Measurements from ENCODE around the gene APBB2. TPM values are rescaled to one million over a fixed set of nuclear protein-coding genes. Genes with fewer than 3 reads are reported as not detected.
A peak's percentile ranks its signal among the peaks of the same experiment; 100 is the strongest.

The APBB2 gene
- total RNA-seq, 4 donors from 2014 or later = 47.5 to 99.9 (median 57.5) TPM

GRCh38 chr4:41176340-41176739, 38.0 kb downstream of the APBB2 start:
- Histone ChIP-seq H3K4me3 (no peak overlapping the region), H3K9me3 (no peaks in the 10 kb centered on the region), H3K27me3 (no peaks in the 10 kb centered on the region), H3K36me3 (no peaks in the 10 kb centered on the region), H3K4me1 (peaks cover 0 to 18% (median 0%) of the 10 kb centered on the region in 4 donors), H3K27ac (peak overlapping the region in 1 of 4 donors; percentile 18)
- TF ChIP-seq POLR2A (IDR thresholded peaks at IDR 0.05) (no peak), CTCF (IDR thresholded peaks at IDR 0.05) (no peak)
- DNase-seq = no peak

- no peaks in the 10 kb centered on the region for H3K36me3 ChIP-seq
- H3K27me3 ChIP-seq = no peaks in the 10 kb centered on the region
- TF ChIP-seq POLR2A (IDR thresholded peaks at IDR 0.05) = no peak
- no peak for TF ChIP-seq CTCF (IDR thresholded peaks at IDR 0.05)
- H3K27ac ChIP-seq = no peak overlapping the region
- H3K4me1 ChIP-seq = peaks cover 0 to 18% (median 0%) of the 10 kb centered on the region in 4 donors
- H3K4me3 ChIP-seq = no peak overlapping the region
- DNase-seq = no peak
- no peaks in the 10 kb centered on the region for H3K9me3 ChIP-seq
Measured at GRCh38 chr4:41175794-41176193, 38.5 kb downstream of the APBB2 start.

- no peak overlapping the region for H3K27ac ChIP-seq
- H3K4me1 ChIP-seq = peaks cover 0 to 17% (median 0%) of the 10 kb centered on the region in 4 donors
- DNase-seq = no peak
- H3K9me3 ChIP-seq = no peaks in the 10 kb centered on the region
- no peaks in the 10 kb centered on the region for H3K36me3 ChIP-seq
- H3K27me3 ChIP-seq = no peaks in the 10 kb centered on the region
- H3K4me3 ChIP-seq = no peak overlapping the region
- no peak for TF ChIP-seq POLR2A (IDR thresholded peaks at IDR 0.05)
Measured at GRCh38 chr4:41174444-41174843, 39.9 kb downstream of the APBB2 start.

GRCh38 chr4:41172786-41173185, 41.6 kb downstream of the APBB2 start:
- peaks cover 0 to 15% (median 0%) of the 10 kb centered on the region in 4 donors for H3K4me1 ChIP-seq
- no peak overlapping the region for H3K4me3 ChIP-seq
- no peaks in the 10 kb centered on the region for H3K27me3 ChIP-seq
- H3K27ac ChIP-seq = no peak overlapping the region
- no peak for TF ChIP-seq CTCF (IDR thresholded peaks at IDR 0.05)
- no peak for TF ChIP-seq POLR2A (IDR thresholded peaks at IDR 0.05)
- H3K36me3 ChIP-seq = no peaks in the 10 kb centered on the region
- DNase-seq = no peak
- no peaks in the 10 kb centered on the region for H3K9me3 ChIP-seq

- TF ChIP-seq CTCF (IDR thresholded peaks at IDR 0.05) = no peak
- no peak for TF ChIP-seq POLR2A (IDR thresholded peaks at IDR 0.05)
- Histone ChIP-seq H3K4me3 (no peak overlapping the region), H3K27ac (no peak overlapping the region), H3K4me1 (no peaks in the 10 kb centered on the region), H3K27me3 (no peaks in the 10 kb centered on the region), H3K9me3 (no peaks in the 10 kb centered on the region), H3K36me3 (no peaks in the 10 kb centered on the region)
- DNase-seq = no peak
Measured at GRCh38 chr4:41169256-41169800, 45.0 kb downstream of the APBB2 start.

GRCh38 chr4:41167191-41167590, 47.2 kb downstream of the APBB2 start:
- Histone ChIP-seq H3K27ac (no peak overlapping the region), H3K4me3 (no peak overlapping the region), H3K4me1 (no peaks in the 10 kb centered on the region), H3K36me3 (no peaks in the 10 kb centered on the region), H3K9me3 (no peaks in the 10 kb centered on the region), H3K27me3 (no peaks in the 10 kb centered on the region)
- TF ChIP-seq CTCF (IDR thresholded peaks at IDR 0.05) (no peak), POLR2A (IDR thresholded peaks at IDR 0.05) (no peak)
- no peak for DNase-seq
